H9 (cell line): ENCODE data around the gene SLC25A11. TPM values are rescaled to one million over a fixed set of nuclear protein-coding genes. Genes with fewer than 3 reads are reported as not detected.

Source experiments
- DNase-seq: peaks from one replicate; pipeline ENCODE4 v3.0.0-alpha.2; 2017
- H2AFZ ChIP-seq: one replicate; pipeline ENCODE4 v1.6.1; 2013; ENCODE audit warnings: mild to moderate bottlenecking, low read length, control low read depth, moderate library complexity
- H2AK5ac ChIP-seq: 2 replicates; pipeline ENCODE4 v1.6.1; 2013; ENCODE audit warnings: low read length, control low read depth, mixed read lengths; ENCODE audit not compliant: insufficient read length
- H2BK120ac ChIP-seq: one replicate; pipeline ENCODE4 v1.6.1; 2013; ENCODE audit warnings: low read depth, mild to moderate bottlenecking, low read length, control low read depth, inconsistent platforms; ENCODE audit not compliant: poor library complexity, severe bottlenecking
- H2BK12ac ChIP-seq: 2 replicates; pipeline ENCODE4 v1.6.1; 2013; ENCODE audit warnings: low read length, control low read depth, mixed read lengths, low read depth; ENCODE audit not compliant: insufficient read length
- H2BK15ac ChIP-seq: 2 replicates; pipeline ENCODE4 v1.6.1; 2013; ENCODE audit warnings: low read depth, low read length, control low read depth
- H2BK20ac ChIP-seq: one replicate; pipeline ENCODE4 v1.6.1; 2013; ENCODE audit warnings: low read depth, mild to moderate bottlenecking, low read length, control low read depth, inconsistent platforms; ENCODE audit not compliant: poor library complexity, severe bottlenecking
- H2BK5ac ChIP-seq: 2 replicates; pipeline ENCODE4 v1.6.1; 2013; ENCODE audit warnings: low read length, control low read depth, mixed read lengths; ENCODE audit not compliant: insufficient read length
- H3K14ac ChIP-seq: 2 replicates; pipeline ENCODE4 v1.6.1; 2013; ENCODE audit warnings: low read length, control low read depth; ENCODE audit not compliant: insufficient read depth
- H3K18ac ChIP-seq: 2 replicates; pipeline ENCODE4 v1.6.1; 2013; ENCODE audit warnings: low read depth, mild to moderate bottlenecking, mixed read lengths, low read length, control low read depth; ENCODE audit not compliant: insufficient read length
- H3K23ac ChIP-seq: 2 replicates; pipeline ENCODE4 v1.6.1; 2013; ENCODE audit warnings: low read length, control low read depth, mixed read lengths, low read depth; ENCODE audit not compliant: insufficient read length
- H3K23me2 ChIP-seq: 2 replicates; pipeline ENCODE4 v1.6.1; 2013; ENCODE audit warnings: low read depth, mild to moderate bottlenecking, mixed read lengths, low read length, control low read depth; ENCODE audit not compliant: insufficient read length, poor library complexity, severe bottlenecking
- H3K27ac ChIP-seq: 2 replicates; pipeline ENCODE4 v1.5.1; 2013; ENCODE audit warnings: low read length, control low read depth, mixed read lengths, low read depth; ENCODE audit not compliant: insufficient read length
- H3K27me3 ChIP-seq: 2 replicates; pipeline ENCODE4 v1.6.1; 2013; ENCODE audit warnings: low read length, control low read depth, inconsistent platforms; ENCODE audit not compliant: insufficient read depth
- H3K4ac ChIP-seq: 2 replicates; pipeline ENCODE4 v1.6.1; 2013; ENCODE audit warnings: low read depth, mild to moderate bottlenecking, control low read depth, inconsistent platforms, low read length, moderate library complexity
- H3K4me1 ChIP-seq: 2 replicates; pipeline ENCODE4 v1.6.1; 2013; ENCODE audit warnings: low read length, control low read depth, inconsistent platforms; ENCODE audit not compliant: insufficient read depth
- H3K4me2 ChIP-seq: 2 replicates; pipeline ENCODE4 v1.6.1; 2013; ENCODE audit warnings: low read length, control low read depth, mixed read lengths; ENCODE audit not compliant: insufficient read length, insufficient read depth
- H3K56ac ChIP-seq: 2 replicates; pipeline ENCODE4 v1.6.1; 2013; ENCODE audit warnings: low read depth, mild to moderate bottlenecking, mixed read lengths, low read length, control low read depth; ENCODE audit not compliant: insufficient read length
- H3K79me1 ChIP-seq: 2 replicates; pipeline ENCODE4 v1.6.1; 2013; ENCODE audit warnings: low read depth, mild to moderate bottlenecking, moderate library complexity, low read length, control low read depth, inconsistent platforms; ENCODE audit not compliant: insufficient read depth, poor library complexity, severe bottlenecking
- H3K79me2 ChIP-seq: 2 replicates; pipeline ENCODE4 v1.6.1; 2013; ENCODE audit warnings: low read length, control low read depth, inconsistent platforms; ENCODE audit not compliant: insufficient read depth
- H3K9ac ChIP-seq: 2 replicates; pipeline ENCODE4 v1.6.1; 2013; ENCODE audit warnings: low read length, control low read depth, mixed read lengths; ENCODE audit not compliant: insufficient read length; ENCODE audit errors: extremely low read depth
- H3K9me3 ChIP-seq: one replicate; pipeline ENCODE4 v1.6.1; 2013; ENCODE audit warnings: low read depth, low read length, inconsistent platforms; ENCODE audit not compliant: control insufficient read depth
- H3T11ph ChIP-seq: one replicate; pipeline ENCODE4 v1.6.1; 2013; ENCODE audit warnings: mild to moderate bottlenecking, low read length, control low read depth, inconsistent platforms
- H4K20me1 ChIP-seq: one replicate; pipeline ENCODE4 v1.6.1; 2013; ENCODE audit not compliant: control insufficient read depth, insufficient read length, insufficient read depth
- H4K5ac ChIP-seq: 2 replicates; pipeline ENCODE4 v1.6.1; 2013; ENCODE audit warnings: low read depth, mild to moderate bottlenecking, mixed read lengths, low read length, control low read depth; ENCODE audit not compliant: insufficient read length
- H4K8ac ChIP-seq: replicated peaks from 2 replicates; pipeline ENCODE4 v1.6.1; 2013; ENCODE audit warnings: low read length, control low read depth, mixed read lengths, low read depth; ENCODE audit not compliant: insufficient read length
- H4K91ac ChIP-seq: 2 replicates; pipeline ENCODE4 v1.6.1; 2013; ENCODE audit warnings: low read depth, mild to moderate bottlenecking, moderate library complexity, mixed read lengths, low read length, control low read depth; ENCODE audit not compliant: insufficient read length
- H3K27ac Mint-ChIP-seq, 3 experiments: 2 replicates in 2 of 3; 3 replicates in 1 of 3; pipeline ENCODE4 v1.8.0; 2020 to 2021; ENCODE audit warnings: mixed read lengths in 3 of 3, mild to moderate bottlenecking in 1 of 3, moderate library complexity in 1 of 3
- H3K27me3 Mint-ChIP-seq: 2 replicates; pipeline ENCODE4 v1.8.0; 2021; ENCODE audit warnings: low read depth, mild to moderate bottlenecking, moderate library complexity, mixed read lengths
- H3K36me3 Mint-ChIP-seq, 3 experiments: 2 replicates in 2 of 3; 3 replicates in 1 of 3; pipeline ENCODE4 v1.8.0; 2020 to 2021; ENCODE audit warnings: low read depth in 3 of 3, mixed read lengths in 3 of 3; ENCODE audit not compliant: insufficient read depth in 1 of 3
- H3K4me1 Mint-ChIP-seq, 2 experiments: 2 replicates each; pipeline ENCODE4 v1.8.0; 2020; ENCODE audit warnings: mixed read lengths in 2 of 2
- H3K4me3 Mint-ChIP-seq, 2 experiments: 2 replicates in 1 of 2; 3 replicates in 1 of 2; pipeline ENCODE4 v1.8.0; 2020 to 2021; ENCODE audit warnings: mild to moderate bottlenecking in 2 of 2, mixed read lengths in 2 of 2, moderate library complexity in 1 of 2
- H3K9me3 Mint-ChIP-seq, 2 experiments: 2 replicates in 1 of 2; 3 replicates in 1 of 2; pipeline ENCODE4 v1.8.0; 2020; ENCODE audit warnings: mild to moderate bottlenecking in 2 of 2, mixed read lengths in 2 of 2, moderate library complexity in 1 of 2
- WGBS: extraction: QIAGEN DNeasy Blood & Tissue Kit; methylation state at CpG from one replicate; pipeline ENCODE4 v1.1.7; 2013; ENCODE audit warnings: missing lambda C conversion rate, low lambda C conversion rate, mixed read lengths; ENCODE audit not compliant: insufficient read length; ENCODE audit errors: extremely low coverage; 5-methylcytosine and 5-hydroxymethylcytosine counted together
- total RNA-seq: library from RNA; stranded (reverse); gene quantifications from 2 replicates; pipeline ENCODE4 v1.2.1, GENCODE V29; 2021
- TF ChIP-seq, protein P1 (sequence below): fragments of 200-600 bp; sonication (generic); conservative IDR thresholded peaks from 3 replicates; pipeline ENCODE4 v1.8.0; 2021; ENCODE audit warnings: antibody characterized with exemption, mild to moderate bottlenecking

SLC25A11 gene
- total RNA-seq, 1 experiment from 2014 or later, result 74.9 TPM

DNA sequence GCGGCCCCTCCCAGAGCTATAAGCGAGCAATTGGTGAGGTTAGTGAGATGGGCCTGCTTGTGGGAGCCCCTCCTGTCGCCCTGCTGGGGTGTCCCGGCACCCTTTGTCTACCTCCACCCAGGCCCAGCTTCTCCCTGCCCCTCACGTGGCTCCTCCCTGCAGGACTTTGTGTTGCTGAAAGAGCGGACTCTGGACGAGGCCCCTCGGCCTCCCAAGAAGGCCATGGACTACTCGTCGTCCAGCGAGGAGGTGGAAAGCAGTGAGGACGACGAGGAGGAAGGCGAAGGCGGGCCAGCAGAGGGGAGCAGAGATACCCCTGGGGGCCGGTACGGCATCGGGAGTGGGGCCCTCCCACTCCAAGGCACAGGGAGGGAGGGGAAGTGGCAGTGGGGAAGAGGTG is 46.6 kb downstream of the SLC25A11 start:
- Mint-ChIP-seq H3K4me1 (peaks cover 0 to 14% of the 10 kb centered on the region in 2 experiments; a peak in 2 of 4 replicates), H3K27ac (no peak overlapping the region), H3K9me3 (no peaks in the 10 kb centered on the region), H3K4me3 (no peak overlapping the region), H3K27me3 (no peaks in the 10 kb centered on the region), H3K36me3 (peaks cover 8 to 56% (median 53%) of the 10 kb centered on the region in 3 experiments; a peak in 6 of 7 replicates)
- Histone ChIP-seq H4K91ac (no peak overlapping the region), H3K4ac (no peak overlapping the region), H3K79me1 (no peaks in the 10 kb centered on the region), H2BK120ac (no peak overlapping the region), H3K56ac (no peak overlapping the region), H2AFZ (no peak overlapping the region), H2BK15ac (no peak overlapping the region), H3K4me1 (no peaks in the 10 kb centered on the region), H3K27ac (no peak overlapping the region), H3K9ac (no peak overlapping the region), H4K8ac (no peak overlapping the region), H4K5ac (no peak overlapping the region), H3T11ph (no peak overlapping the region), H4K20me1 (no peaks in the 10 kb centered on the region), H2AK5ac (no peak overlapping the region), H2BK20ac (no peak overlapping the region), H3K4me2 (no peak overlapping the region), H3K23me2 (no peaks in the 10 kb centered on the region), H3K9me3 (no peaks in the 10 kb centered on the region), H3K23ac (no peak overlapping the region), H3K27me3 (no peaks in the 10 kb centered on the region), H3K14ac (no peak overlapping the region), H3K79me2 (no peaks in the 10 kb centered on the region), H2BK5ac (no peak overlapping the region), H2BK12ac (no peak overlapping the region), H3K18ac (no peak overlapping the region)
- no CpG with 5 or more reads among the region's 18 CpGs for WGBS
- DNase-seq, result no peak
- TF ChIP-seq, protein P1, sequence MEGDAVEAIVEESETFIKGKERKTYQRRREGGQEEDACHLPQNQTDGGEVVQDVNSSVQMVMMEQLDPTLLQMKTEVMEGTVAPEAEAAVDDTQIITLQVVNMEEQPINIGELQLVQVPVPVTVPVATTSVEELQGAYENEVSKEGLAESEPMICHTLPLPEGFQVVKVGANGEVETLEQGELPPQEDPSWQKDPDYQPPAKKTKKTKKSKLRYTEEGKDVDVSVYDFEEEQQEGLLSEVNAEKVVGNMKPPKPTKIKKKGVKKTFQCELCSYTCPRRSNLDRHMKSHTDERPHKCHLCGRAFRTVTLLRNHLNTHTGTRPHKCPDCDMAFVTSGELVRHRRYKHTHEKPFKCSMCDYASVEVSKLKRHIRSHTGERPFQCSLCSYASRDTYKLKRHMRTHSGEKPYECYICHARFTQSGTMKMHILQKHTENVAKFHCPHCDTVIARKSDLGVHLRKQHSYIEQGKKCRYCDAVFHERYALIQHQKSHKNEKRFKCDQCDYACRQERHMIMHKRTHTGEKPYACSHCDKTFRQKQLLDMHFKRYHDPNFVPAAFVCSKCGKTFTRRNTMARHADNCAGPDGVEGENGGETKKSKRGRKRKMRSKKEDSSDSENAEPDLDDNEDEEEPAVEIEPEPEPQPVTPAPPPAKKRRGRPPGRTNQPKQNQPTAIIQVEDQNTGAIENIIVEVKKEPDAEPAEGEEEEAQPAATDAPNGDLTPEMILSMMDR, result no peak
